HepG2 (cell line): ENCODE measurements around the gene ZCCHC8. TPM values are rescaled to one million over a fixed set of nuclear protein-coding genes. Genes with fewer than 3 reads are reported as not detected.

Experiments used
- AGO2 ChIP-seq: fragments of 200-400 bp; formaldehyde crosslinking; optimal IDR thresholded peaks from 2 replicates; pipeline ENCODE3; 2017; ENCODE audit warnings: mild to moderate bottlenecking, low read depth, low read length, moderate library complexity
- FOXA1 ChIP-seq, 2 experiments: fragments of 450-650 bp in 1 of 2; sonication (generic) in 1 of 2; formaldehyde crosslinking in 1 of 2; IDR thresholded peaks; 2 replicates each; pipeline versions ENCODE4 v1.4.0 to v1.6.1; 2016 to 2020; ENCODE audit warnings: missing genetic modification reagents in 1 of 2
- HHEX ChIP-seq: IDR thresholded peaks from 2 replicates; pipeline ENCODE4 v1.6.1; 2016; ENCODE audit warnings: control low read depth
- JUN ChIP-seq: sonication (generic); formaldehyde crosslinking; IDR thresholded peaks from 2 replicates; pipeline ENCODE4 v1.4.0; 2020; ENCODE audit warnings: mild to moderate bottlenecking, missing genetic modification reagents
- MXD4 ChIP-seq: IDR thresholded peaks from 2 replicates; pipeline ENCODE4 v1.6.1; 2016; ENCODE audit warnings: mild to moderate bottlenecking, missing biosample characterization, missing genetic modification reagents
- ONECUT2 ChIP-seq: sonication (generic); formaldehyde crosslinking; IDR thresholded peaks from 2 replicates; pipeline ENCODE4 v1.4.0; 2020; ENCODE audit warnings: missing genetic modification reagents
- RNF2 ChIP-seq: fragments of 450-650 bp; conservative IDR thresholded peaks from 2 replicates; pipeline ENCODE4 v1.6.1; 2016; ENCODE audit warnings: low read depth
- SMC3 ChIP-seq: IDR thresholded peaks from 2 replicates; pipeline ENCODE4 v1.6.1; 2011; ENCODE audit warnings: low read length, improper control_type of control experiment
- TARDBP ChIP-seq: sonication (generic); formaldehyde crosslinking; IDR thresholded peaks from 2 replicates; pipeline ENCODE4 v1.8.0; 2022; ENCODE audit warnings: mild to moderate bottlenecking, missing genetic modification reagents
- ZBTB7A ChIP-seq: sonication (generic); formaldehyde crosslinking; IDR thresholded peaks from 2 replicates; pipeline ENCODE4 v1.8.0; 2022; ENCODE audit warnings: mild to moderate bottlenecking, missing genetic modification reagents
- ZFP1 ChIP-seq: IDR thresholded peaks from 2 replicates; pipeline ENCODE4 v1.6.1; 2016
- ZFP91 ChIP-seq: sonication (generic); formaldehyde crosslinking; IDR thresholded peaks from 2 replicates; pipeline ENCODE4 v1.9.0; 2022; ENCODE audit warnings: missing genetic modification reagents, mild to moderate bottlenecking, borderline replicate concordance
- ZNF160 ChIP-seq: sonication (generic); formaldehyde crosslinking; IDR thresholded peaks from 2 replicates; pipeline ENCODE4 v1.8.0; 2022; ENCODE audit warnings: mild to moderate bottlenecking, inconsistent platforms, missing genetic modification reagents
- ZNF180 ChIP-seq: sonication (generic); formaldehyde crosslinking; IDR thresholded peaks from 2 replicates; pipeline ENCODE4 v1.4.0; 2020; ENCODE audit warnings: low read depth, missing genetic modification reagents, borderline replicate concordance
- ZNF546 ChIP-seq: sonication (generic); formaldehyde crosslinking; conservative IDR thresholded peaks from 2 replicates; pipeline ENCODE4 v1.8.1; 2023; ENCODE audit warnings: mild to moderate bottlenecking, missing genetic modification reagents
- ZNF577 ChIP-seq: sonication (generic); formaldehyde crosslinking; IDR thresholded peaks from 2 replicates; pipeline ENCODE4 v1.4.0; 2020; ENCODE audit warnings: mild to moderate bottlenecking, low read depth, missing genetic modification reagents, borderline replicate concordance
- ZNF777 ChIP-seq: sonication (generic); formaldehyde crosslinking; IDR thresholded peaks from 2 replicates; pipeline ENCODE4 v1.4.0; 2020; ENCODE audit warnings: missing genetic modification reagents
- polyA plus RNA-seq, 8 experiments: library from polyadenylated mRNA; depleted of rRNA in 3 of 8; stranded (reverse) in 7 of 8; unstranded in 1 of 8; fragments of >200 nt; fragmentation: Illumina TruSeq in 4 of 8; extraction: Trizol in 4 of 8; gene quantifications; 2 replicates each; pipeline versions ENCODE4 v1.2.1 to v1.2.3, GENCODE V29; 2011 to 2016; ENCODE audit warnings: low read depth in 4 of 8, missing spikeins in 1 of 8, mixed read lengths in 1 of 8; ENCODE audit not compliant: insufficient read depth in 1 of 8
- total RNA-seq, 5 experiments: library from RNA; depleted of rRNA; stranded (reverse); fragments of >200 nt; fragmentation: Illumina TruSeq; extraction: Trizol; gene quantifications; 2 replicates each; pipeline ENCODE4 v1.2.3, GENCODE V29; 2016; ENCODE audit warnings: low read depth in 1 of 5
- TF ChIP-seq, protein P1 (sequence below): sonication (generic); formaldehyde crosslinking; IDR thresholded peaks from 2 replicates; pipeline ENCODE4 v1.5.0; 2020; ENCODE audit warnings: mild to moderate bottlenecking, missing genetic modification reagents, moderate library complexity
- TF ChIP-seq, protein P2 (sequence below): sonication (generic); formaldehyde crosslinking; IDR thresholded peaks from 2 replicates; pipeline ENCODE4 v1.5.0; 2020; ENCODE audit warnings: mild to moderate bottlenecking, missing genetic modification reagents
- TF ChIP-seq, protein P3 (sequence below): sonication (generic); formaldehyde crosslinking; IDR thresholded peaks from 2 replicates; pipeline ENCODE4 v1.9.0; 2021; ENCODE audit warnings: missing genetic modification reagents, mild to moderate bottlenecking, borderline replicate concordance
- TF ChIP-seq, protein P4 (sequence below): IDR thresholded peaks from 2 replicates; pipeline ENCODE4 v1.6.1; 2012; ENCODE audit warnings: low read length, improper control_type of control experiment

ZCCHC8 gene
- total and polyA plus RNA-seq, 2 of the 13 experiments (the other 11 are each of a cell fraction or from before 2014, with no cell fraction given), result 18.6 to 20.9 TPM

DNA sequence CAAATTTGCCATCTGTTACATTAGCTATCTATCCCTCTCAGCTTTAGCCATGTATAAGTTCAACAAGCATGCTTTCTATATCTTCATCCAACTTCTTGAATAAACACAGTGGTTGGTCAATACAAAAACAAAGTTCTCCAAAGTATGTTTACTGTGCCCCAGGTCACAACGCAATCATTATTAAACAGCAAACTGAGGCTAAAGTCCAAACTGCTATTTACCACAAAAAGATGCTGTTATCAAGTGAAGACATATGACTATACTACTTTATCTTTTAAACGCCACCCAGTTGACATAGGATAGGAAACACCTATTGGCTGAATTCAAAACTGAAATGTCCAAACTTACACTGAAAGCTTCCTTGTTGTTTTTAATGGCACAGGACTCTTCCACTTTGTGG, 11.7 kb downstream of the ZCCHC8 start (continued):
- TF ChIP-seq ZNF160 (CRISPR knock-in tag) (no peak), ZNF777 (no peak), HHEX (CRISPR knock-in tag) (peak; percentile 69), ZFP1 (no peak), MXD4 (CRISPR knock-in tag) (no peak), ZBTB7A (CRISPR knock-in tag) (no peak), SMC3 (no peak), ZFP91 (no peak), TARDBP (CRISPR knock-in tag) (peak; percentile 87; the same call in 1 of the 2 replicates), AGO2 (no peak), ZNF546 (CRISPR knock-in tag) (no peak), RNF2 (no peak), ZNF577 (no peak), ONECUT2 (CRISPR knock-in tag) (no peak), ZNF180 (no peak), JUN (CRISPR knock-in tag) (no peak), FOXA1 (IDR thresholded peaks at IDR 0.05) (peak; percentile 78), FOXA1 (CRISPR knock-in tag; IDR thresholded peaks at IDR 0.05) (peak; percentile 89)
- TF ChIP-seq, protein P1, sequence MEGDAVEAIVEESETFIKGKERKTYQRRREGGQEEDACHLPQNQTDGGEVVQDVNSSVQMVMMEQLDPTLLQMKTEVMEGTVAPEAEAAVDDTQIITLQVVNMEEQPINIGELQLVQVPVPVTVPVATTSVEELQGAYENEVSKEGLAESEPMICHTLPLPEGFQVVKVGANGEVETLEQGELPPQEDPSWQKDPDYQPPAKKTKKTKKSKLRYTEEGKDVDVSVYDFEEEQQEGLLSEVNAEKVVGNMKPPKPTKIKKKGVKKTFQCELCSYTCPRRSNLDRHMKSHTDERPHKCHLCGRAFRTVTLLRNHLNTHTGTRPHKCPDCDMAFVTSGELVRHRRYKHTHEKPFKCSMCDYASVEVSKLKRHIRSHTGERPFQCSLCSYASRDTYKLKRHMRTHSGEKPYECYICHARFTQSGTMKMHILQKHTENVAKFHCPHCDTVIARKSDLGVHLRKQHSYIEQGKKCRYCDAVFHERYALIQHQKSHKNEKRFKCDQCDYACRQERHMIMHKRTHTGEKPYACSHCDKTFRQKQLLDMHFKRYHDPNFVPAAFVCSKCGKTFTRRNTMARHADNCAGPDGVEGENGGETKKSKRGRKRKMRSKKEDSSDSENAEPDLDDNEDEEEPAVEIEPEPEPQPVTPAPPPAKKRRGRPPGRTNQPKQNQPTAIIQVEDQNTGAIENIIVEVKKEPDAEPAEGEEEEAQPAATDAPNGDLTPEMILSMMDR (CRISPR knock-in tag), result no peak
- TF ChIP-seq, protein P2, sequence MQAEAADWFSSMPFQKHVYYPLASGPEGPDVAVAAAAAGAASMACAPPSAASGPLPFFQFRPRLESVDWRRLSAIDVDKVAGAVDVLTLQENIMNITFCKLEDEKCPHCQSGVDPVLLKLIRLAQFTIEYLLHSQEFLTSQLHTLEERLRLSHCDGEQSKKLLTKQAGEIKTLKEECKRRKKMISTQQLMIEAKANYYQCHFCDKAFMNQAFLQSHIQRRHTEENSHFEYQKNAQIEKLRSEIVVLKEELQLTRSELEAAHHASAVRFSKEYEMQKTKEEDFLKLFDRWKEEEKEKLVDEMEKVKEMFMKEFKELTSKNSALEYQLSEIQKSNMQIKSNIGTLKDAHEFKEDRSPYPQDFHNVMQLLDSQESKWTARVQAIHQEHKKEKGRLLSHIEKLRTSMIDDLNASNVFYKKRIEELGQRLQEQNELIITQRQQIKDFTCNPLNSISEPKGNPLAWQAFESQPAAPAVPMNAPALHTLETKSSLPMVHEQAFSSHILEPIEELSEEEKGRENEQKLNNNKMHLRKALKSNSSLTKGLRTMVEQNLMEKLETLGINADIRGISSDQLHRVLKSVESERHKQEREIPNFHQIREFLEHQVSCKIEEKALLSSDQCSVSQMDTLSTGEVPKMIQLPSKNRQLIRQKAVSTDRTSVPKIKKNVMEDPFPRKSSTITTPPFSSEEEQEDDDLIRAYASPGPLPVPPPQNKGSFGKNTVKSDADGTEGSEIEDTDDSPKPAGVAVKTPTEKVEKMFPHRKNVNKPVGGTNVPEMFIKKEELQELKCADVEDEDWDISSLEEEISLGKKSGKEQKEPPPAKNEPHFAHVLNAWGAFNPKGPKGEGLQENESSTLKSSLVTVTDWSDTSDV, result no peak
- TF ChIP-seq, protein P3, sequence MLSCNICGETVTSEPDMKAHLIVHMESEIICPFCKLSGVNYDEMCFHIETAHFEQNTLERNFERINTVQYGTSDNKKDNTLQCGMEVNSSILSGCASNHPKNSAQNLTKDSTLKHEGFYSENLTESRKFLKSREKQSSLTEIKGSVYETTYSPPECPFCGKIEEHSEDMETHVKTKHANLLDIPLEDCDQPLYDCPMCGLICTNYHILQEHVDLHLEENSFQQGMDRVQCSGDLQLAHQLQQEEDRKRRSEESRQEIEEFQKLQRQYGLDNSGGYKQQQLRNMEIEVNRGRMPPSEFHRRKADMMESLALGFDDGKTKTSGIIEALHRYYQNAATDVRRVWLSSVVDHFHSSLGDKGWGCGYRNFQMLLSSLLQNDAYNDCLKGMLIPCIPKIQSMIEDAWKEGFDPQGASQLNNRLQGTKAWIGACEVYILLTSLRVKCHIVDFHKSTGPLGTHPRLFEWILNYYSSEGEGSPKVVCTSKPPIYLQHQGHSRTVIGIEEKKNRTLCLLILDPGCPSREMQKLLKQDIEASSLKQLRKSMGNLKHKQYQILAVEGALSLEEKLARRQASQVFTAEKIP (CRISPR knock-in tag), result no peak
- TF ChIP-seq, protein P4, sequence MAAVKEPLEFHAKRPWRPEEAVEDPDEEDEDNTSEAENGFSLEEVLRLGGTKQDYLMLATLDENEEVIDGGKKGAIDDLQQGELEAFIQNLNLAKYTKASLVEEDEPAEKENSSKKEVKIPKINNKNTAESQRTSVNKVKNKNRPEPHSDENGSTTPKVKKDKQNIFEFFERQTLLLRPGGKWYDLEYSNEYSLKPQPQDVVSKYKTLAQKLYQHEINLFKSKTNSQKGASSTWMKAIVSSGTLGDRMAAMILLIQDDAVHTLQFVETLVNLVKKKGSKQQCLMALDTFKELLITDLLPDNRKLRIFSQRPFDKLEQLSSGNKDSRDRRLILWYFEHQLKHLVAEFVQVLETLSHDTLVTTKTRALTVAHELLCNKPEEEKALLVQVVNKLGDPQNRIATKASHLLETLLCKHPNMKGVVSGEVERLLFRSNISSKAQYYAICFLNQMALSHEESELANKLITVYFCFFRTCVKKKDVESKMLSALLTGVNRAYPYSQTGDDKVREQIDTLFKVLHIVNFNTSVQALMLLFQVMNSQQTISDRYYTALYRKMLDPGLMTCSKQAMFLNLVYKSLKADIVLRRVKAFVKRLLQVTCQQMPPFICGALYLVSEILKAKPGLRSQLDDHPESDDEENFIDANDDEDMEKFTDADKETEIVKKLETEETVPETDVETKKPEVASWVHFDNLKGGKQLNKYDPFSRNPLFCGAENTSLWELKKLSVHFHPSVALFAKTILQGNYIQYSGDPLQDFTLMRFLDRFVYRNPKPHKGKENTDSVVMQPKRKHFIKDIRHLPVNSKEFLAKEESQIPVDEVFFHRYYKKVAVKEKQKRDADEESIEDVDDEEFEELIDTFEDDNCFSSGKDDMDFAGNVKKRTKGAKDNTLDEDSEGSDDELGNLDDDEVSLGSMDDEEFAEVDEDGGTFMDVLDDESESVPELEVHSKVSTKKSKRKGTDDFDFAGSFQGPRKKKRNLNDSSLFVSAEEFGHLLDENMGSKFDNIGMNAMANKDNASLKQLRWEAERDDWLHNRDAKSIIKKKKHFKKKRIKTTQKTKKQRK, result no peak
